GM12873 (cell line): ENCODE results near the gene KRT72.

ENCODE experiments used
- TF ChIP-seq, protein P1 (sequence below): IDR thresholded peaks from 2 replicates; pipeline ENCODE4 v1.5.1; 2012; ENCODE audit warnings: low read depth, mild to moderate bottlenecking, moderate library complexity, low read length, control low read depth; ENCODE audit not compliant: insufficient read depth; ENCODE audit errors: missing control alignments

KRT72 gene

DNA sequence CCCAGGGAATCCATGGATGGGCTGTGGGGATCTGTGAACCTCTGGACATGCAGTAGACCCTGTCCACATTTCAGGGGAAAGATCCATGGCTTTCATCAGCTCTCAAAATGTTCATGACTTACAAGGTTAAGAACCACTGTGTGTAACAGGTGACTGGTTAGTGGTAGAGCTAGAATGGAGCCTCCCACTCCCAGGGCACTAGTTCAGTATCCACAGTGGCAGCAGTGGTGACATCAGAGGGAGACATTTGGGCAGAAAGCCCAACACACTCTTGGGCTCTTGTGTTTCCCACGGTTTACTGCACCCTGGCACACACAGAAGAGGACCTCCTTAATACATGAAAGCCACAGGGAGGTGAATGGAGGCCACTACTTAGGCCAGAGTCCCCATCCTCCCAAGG lies 36.7 kb downstream of the KRT72 start:
- TF ChIP-seq, protein P1, sequence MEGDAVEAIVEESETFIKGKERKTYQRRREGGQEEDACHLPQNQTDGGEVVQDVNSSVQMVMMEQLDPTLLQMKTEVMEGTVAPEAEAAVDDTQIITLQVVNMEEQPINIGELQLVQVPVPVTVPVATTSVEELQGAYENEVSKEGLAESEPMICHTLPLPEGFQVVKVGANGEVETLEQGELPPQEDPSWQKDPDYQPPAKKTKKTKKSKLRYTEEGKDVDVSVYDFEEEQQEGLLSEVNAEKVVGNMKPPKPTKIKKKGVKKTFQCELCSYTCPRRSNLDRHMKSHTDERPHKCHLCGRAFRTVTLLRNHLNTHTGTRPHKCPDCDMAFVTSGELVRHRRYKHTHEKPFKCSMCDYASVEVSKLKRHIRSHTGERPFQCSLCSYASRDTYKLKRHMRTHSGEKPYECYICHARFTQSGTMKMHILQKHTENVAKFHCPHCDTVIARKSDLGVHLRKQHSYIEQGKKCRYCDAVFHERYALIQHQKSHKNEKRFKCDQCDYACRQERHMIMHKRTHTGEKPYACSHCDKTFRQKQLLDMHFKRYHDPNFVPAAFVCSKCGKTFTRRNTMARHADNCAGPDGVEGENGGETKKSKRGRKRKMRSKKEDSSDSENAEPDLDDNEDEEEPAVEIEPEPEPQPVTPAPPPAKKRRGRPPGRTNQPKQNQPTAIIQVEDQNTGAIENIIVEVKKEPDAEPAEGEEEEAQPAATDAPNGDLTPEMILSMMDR, result no peak

DNA sequence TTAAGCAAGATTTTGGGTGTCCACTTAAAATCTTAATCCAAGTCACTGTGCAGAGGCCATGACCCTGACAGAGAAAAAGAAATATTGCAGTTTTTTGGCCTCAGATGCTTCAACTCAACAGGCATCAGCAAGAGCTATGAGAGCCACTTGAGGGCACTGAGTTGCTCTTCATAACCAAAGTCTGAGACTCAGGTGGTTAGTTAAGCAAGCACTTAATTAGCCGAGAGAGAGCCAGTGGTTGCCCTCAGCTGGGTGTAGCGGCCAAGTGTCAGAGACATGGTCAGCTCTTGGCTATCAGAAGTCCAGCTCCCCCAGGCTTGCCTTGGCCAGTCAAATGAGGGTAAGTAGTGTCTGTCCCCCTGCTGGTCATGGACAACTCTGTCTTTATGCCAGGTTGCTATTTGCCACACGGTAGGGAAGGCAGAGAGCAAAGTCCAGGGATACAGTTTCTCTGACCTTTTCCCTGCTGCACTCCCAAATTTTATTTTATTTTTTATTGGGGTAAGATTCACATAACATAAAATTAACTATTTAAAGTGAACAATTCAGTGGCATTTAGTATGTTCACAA lies 39.3 kb downstream of the KRT72 start:
- TF ChIP-seq, protein P1, result peak; percentile 35

DNA sequence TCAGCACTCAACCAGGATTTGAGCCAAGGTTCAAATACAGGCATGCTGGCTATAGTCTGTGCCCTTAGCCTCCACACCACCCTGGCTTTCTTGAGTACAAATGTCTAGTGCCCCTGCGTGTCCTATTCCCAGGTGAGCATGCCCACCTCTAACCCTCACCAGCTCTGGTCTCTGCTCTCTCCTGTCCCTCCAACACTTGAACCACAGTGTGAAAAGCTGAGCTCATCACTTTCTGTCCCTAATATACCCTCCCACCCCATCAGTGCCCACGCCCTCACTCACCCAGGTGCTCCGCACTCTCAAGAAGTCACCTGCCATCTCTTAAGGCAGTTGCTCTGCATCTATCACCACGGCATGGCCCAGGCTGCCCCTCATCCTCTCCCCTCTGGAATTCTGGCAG lies 41.3 kb downstream of the KRT72 start:
- TF ChIP-seq, protein P1, result no peak

DNA sequence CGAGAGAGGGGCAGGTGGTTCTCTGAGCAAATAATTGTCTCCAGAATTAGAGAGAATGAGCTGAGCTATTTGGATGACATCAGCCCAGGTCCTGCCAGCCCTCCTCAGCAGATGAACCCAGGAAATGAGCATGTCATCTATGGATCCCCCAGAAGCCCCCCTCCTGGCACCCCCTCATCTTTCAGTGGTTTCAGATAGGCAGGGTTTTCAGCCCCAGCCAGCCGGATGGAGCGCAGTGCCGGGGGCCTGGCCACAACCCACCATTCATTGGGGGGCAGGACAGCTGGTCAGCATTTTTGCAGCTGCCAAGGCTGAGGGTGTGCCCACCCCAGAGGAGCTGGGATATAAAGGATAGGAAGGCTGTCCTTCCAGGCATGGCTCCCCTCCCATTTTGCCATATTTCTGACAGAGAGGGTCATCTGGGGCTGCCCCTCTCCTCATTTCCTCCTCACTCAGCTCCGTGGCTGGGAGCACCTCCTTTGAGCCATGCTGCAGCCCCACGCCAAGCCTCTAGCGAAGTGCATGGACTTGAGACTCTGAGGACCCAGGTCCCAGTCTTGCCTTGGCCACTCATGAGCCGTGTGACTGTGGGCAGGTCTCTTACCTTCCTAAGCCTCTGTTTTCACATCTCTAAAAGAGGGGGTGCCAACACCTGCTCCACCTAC lies 42.4 kb downstream of the KRT72 start:
- TF ChIP-seq, protein P1, result no peak

DNA sequence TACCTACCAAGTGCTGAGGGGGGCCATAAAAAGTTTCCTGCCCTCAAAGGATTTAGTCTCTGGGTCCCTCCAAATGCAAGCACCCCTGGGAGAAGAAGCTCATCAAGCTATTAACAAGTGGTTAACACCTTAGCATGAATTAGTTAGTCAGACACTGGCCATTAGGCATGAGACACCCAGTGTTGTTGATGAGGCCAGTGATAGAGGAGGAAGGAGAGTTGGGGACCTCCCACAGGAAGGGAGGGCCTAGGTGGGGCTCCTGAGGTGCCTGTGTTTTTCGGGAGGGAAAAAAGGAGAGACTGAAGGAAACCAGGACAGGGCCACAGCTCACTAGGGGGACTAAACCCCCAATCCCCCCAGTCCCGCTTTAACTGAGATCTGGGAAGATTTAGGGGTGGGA lies 43.8 kb downstream of the KRT72 start:
- TF ChIP-seq, protein P1, result no peak

DNA sequence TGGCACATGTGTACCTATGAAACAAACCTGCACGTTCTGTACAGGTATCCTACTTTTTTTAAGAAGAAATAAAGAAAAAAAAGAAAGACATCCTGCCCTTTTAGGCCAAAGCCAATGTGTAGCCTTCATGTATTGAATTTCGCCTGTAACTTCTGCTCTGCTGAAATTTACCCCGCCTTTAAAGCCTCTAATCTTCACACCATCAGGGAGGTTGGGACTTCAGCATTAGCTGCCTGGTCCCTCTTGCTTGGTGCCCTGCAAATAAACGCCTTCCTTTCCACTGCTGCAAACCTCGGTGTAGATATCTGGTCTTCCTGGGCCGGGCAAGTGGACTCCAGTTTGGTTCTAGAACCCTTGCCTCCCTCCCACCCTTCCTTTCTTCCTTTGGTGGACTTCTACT lies 45.7 kb downstream of the KRT72 start:
- TF ChIP-seq, protein P1, result no peak

DNA sequence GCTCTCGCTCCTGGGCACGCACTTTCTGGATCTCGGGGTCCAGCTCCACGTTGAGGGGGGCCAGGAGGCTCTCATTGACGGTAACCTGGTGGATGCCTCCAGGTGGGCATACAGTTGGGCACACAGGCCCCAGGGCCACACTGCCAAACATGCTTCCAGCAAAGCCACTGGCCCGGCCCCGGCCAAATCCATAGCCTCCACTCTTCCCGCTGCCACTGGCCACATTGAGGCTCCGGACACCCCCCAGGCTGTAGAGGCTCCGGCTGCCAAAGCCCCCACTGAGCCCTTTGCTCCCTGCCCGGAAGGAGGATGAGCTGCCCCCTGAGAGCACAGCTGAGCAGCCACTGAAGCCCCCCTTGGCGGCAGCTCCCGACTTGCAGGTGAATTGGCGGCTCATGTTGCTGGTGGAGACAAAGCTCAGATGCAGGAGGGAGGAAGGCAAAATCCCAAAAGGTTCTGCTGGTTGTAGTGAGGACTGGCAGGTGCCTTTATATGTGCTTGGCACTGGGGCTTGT lies 48.5 kb downstream of the KRT72 start, which contains the start of gene KRT71:
Gene KRT71 (minus strand): TSS at position 465 of the 515 bp plus-strand sequence. CDS start 68 bp downstream, at position 397.
- TF ChIP-seq, protein P1, result no peak
